Fibroblast of lung (primary cell): Measurements from ENCODE around the gene LHCGR. TPM values are rescaled to one million over a fixed set of nuclear protein-coding genes. Genes with fewer than 3 reads are reported as not detected.

ENCODE experiments used
- DNase-seq, 2 donors: peaks; one replicate each; pipeline versions ENCODE4 v3.0.0 to v3.0.0-alpha.2; 2010; ENCODE audit warnings: low read depth in 2 of 2
- H2AFZ ChIP-seq: 2 replicates; pipeline ENCODE4 v1.5.1; 2012; ENCODE audit warnings: low read length, control low read depth, inconsistent platforms
- H3K27ac ChIP-seq: 2 replicates; pipeline ENCODE4 v1.5.1; 2011; ENCODE audit warnings: low read length, control low read depth; ENCODE audit not compliant: insufficient read depth
- H3K27me3 ChIP-seq: 2 replicates; pipeline ENCODE4 v1.5.1; 2011; ENCODE audit warnings: mild to moderate bottlenecking, low read length; ENCODE audit not compliant: control insufficient read depth, insufficient read depth
- H3K36me3 ChIP-seq: 2 replicates; pipeline ENCODE4 v1.5.1; 2011; ENCODE audit warnings: low read length; ENCODE audit not compliant: control insufficient read depth, insufficient read depth
- H3K4me1 ChIP-seq: 2 replicates; pipeline ENCODE4 v1.5.1; 2011; ENCODE audit warnings: low read length; ENCODE audit not compliant: control insufficient read depth, insufficient read depth; ENCODE audit errors: extremely low read depth
- H3K4me2 ChIP-seq: 2 replicates; pipeline ENCODE4 v1.5.1; 2011; ENCODE audit warnings: low read length, control low read depth; ENCODE audit not compliant: insufficient read depth; ENCODE audit errors: extremely low read depth
- H3K4me3 ChIP-seq, 4 experiments: fragments of 200-600 bp in 1 of 4; sonication (generic) in 1 of 4; replicated peaks in 1 of 4; 2 replicates each; pipeline ENCODE4 v1.5.1; 2011 to 2016; ENCODE audit warnings: low read length in 4 of 4, low read depth in 3 of 4, mild to moderate bottlenecking in 3 of 4, control low read depth in 2 of 4, inconsistent platforms in 1 of 4, mixed read lengths in 1 of 4; ENCODE audit not compliant: insufficient read depth in 1 of 4; ENCODE audit errors: control extremely low read depth in 1 of 4
- H3K79me2 ChIP-seq: 2 replicates; pipeline ENCODE4 v1.5.1; 2012; ENCODE audit warnings: mild to moderate bottlenecking, low read length, inconsistent platforms; ENCODE audit not compliant: control insufficient read depth, insufficient read depth
- H3K9ac ChIP-seq: 2 replicates; pipeline ENCODE4 v1.5.1; 2011; ENCODE audit warnings: mild to moderate bottlenecking, low read length, control low read depth; ENCODE audit not compliant: insufficient read depth
- H3K9me3 ChIP-seq: 2 replicates; pipeline ENCODE4 v1.5.1; 2012; ENCODE audit warnings: low read depth, low read length; ENCODE audit not compliant: control insufficient read depth, insufficient read depth
- H4K20me1 ChIP-seq: 2 replicates; pipeline ENCODE4 v1.5.1; 2011; ENCODE audit warnings: low read length; ENCODE audit not compliant: control insufficient read depth, insufficient read depth; ENCODE audit errors: extremely low read depth
- CTCF ChIP-seq, 2 donors: IDR thresholded peaks in 1 of 2; conservative IDR thresholded peaks in 1 of 2; 1 replicate in 1 of 2; 2 replicates in 1 of 2; pipeline ENCODE4 v1.5.1; 2011 to 2012; ENCODE audit warnings: low read length in 2 of 2, control low read depth in 1 of 2, inconsistent platforms in 1 of 2, low read depth in 1 of 2, mild to moderate bottlenecking in 1 of 2
- EZH2 ChIP-seq: IDR thresholded peaks from 2 replicates; pipeline ENCODE4 v1.5.1; 2012; ENCODE audit warnings: low read length, control low read depth, mild to moderate bottlenecking; ENCODE audit errors: missing control alignments
- polyA plus RNA-seq, 2 donors: library from polyadenylated mRNA; depleted of rRNA in 1 of 2; stranded (reverse) in 1 of 2; unstranded in 1 of 2; fragments of >200 nt; gene quantifications; 2 replicates each; pipeline ENCODE4 v1.2.1, GENCODE V29; 2011 to 2012; ENCODE audit warnings: missing spikeins in 1 of 2
- total RNA-seq: library from RNA; depleted of rRNA; stranded (reverse); fragments of >200 nt; gene quantifications from 2 replicates; pipeline ENCODE4 v1.2.1, GENCODE V29; 2014

LHCGR gene
- total and polyA plus RNA-seq, 2 donors (not counting 1 experiment from before 2014, with no cell fraction given) = 0.12 TPM; not detected in 1

GRCh38 chr2:48728295-48728694 lies 27.2 kb downstream of the LHCGR start:
- no peaks in the 10 kb centered on the region for H3K79me2 ChIP-seq
- no peaks in the 10 kb centered on the region for H3K4me1 ChIP-seq
- no peak overlapping the region for H3K4me2 ChIP-seq
- no peaks in the 10 kb centered on the region for H4K20me1 ChIP-seq
- H3K9ac ChIP-seq = no peak overlapping the region
- H2AFZ ChIP-seq = no peak overlapping the region
- no peak overlapping the region for H3K4me3 ChIP-seq
- TF ChIP-seq EZH2 = no peak
- H3K9me3 ChIP-seq = no peaks in the 10 kb centered on the region
- no peak overlapping the region for H3K27ac ChIP-seq
- no peak for DNase-seq
- H3K27me3 ChIP-seq = peaks cover 4% of the 10 kb centered on the region
- no peaks in the 10 kb centered on the region for H3K36me3 ChIP-seq

- H3K79me2 ChIP-seq = no peaks in the 10 kb centered on the region
- H3K27ac ChIP-seq = no peak overlapping the region
- no peaks in the 10 kb centered on the region for H3K27me3 ChIP-seq
- TF ChIP-seq EZH2 (no peak), CTCF (conservative IDR thresholded peaks at IDR 0.05 in 1 of 2, IDR thresholded peaks at IDR 0.05 in 1 of 2; ENCODE audit: low read depth in 1 of 2, low read length in 2 of 2) (peak in 1 of 2 donors; percentile 33)
- no peak overlapping the region for H3K4me3 ChIP-seq
- no peak overlapping the region for H3K9ac ChIP-seq
- DNase-seq = peak in 1 of 2 donors; percentile 28
- no peaks in the 10 kb centered on the region for H4K20me1 ChIP-seq
- peaks cover 3% of the 10 kb centered on the region for H3K4me1 ChIP-seq
- no peaks in the 10 kb centered on the region for H3K9me3 ChIP-seq
- H3K4me2 ChIP-seq = no peak overlapping the region
- H3K36me3 ChIP-seq = no peaks in the 10 kb centered on the region
- H2AFZ ChIP-seq = no peak overlapping the region
Measured at GRCh38 chr2:48727560-48727959, 28.0 kb downstream of the LHCGR start.

- Histone ChIP-seq H2AFZ (no peak overlapping the region), H4K20me1 (no peaks in the 10 kb centered on the region), H3K4me1 (peaks cover 3% of the 10 kb centered on the region), H3K79me2 (no peaks in the 10 kb centered on the region), H3K4me3 (no peak overlapping the region), H3K27ac (no peak overlapping the region), H3K4me2 (no peak overlapping the region), H3K27me3 (no peaks in the 10 kb centered on the region), H3K9me3 (no peaks in the 10 kb centered on the region), H3K36me3 (no peaks in the 10 kb centered on the region), H3K9ac (no peak overlapping the region)
- TF ChIP-seq CTCF (conservative IDR thresholded peaks at IDR 0.05 in 1 of 2, IDR thresholded peaks at IDR 0.05 in 1 of 2; ENCODE audit: low read depth in 1 of 2, low read length in 2 of 2) = peak in 1 of 2 donors; percentile 14
- TF ChIP-seq EZH2 = no peak
- peak in 1 of 2 donors; percentile 33 for DNase-seq
Measured at GRCh38 chr2:48725696-48726494, 29.6 kb downstream of the LHCGR start.
